IPS-18a (cell line): ENCODE results near the gene DGKZ.

Source experiments
- H3K27ac ChIP-seq: one replicate; pipeline ENCODE4 v1.5.1; 2013; ENCODE audit warnings: low read length
- H3K27me3 ChIP-seq: one replicate; pipeline ENCODE4 v1.6.1; 2013; ENCODE audit warnings: mild to moderate bottlenecking, low read length; ENCODE audit not compliant: control insufficient read depth, insufficient read depth
- H3K36me3 ChIP-seq: one replicate; pipeline ENCODE4 v1.6.1; 2013; ENCODE audit warnings: low read depth, low read length; ENCODE audit not compliant: control insufficient read depth
- H3K4me1 ChIP-seq: one replicate; pipeline ENCODE4 v1.6.1; 2013; ENCODE audit warnings: low read depth, low read length; ENCODE audit not compliant: control insufficient read depth
- H3K4me3 ChIP-seq: one replicate; pipeline ENCODE4 v1.5.1; 2013; ENCODE audit warnings: low read length
- H3K9ac ChIP-seq: one replicate; pipeline ENCODE4 v1.6.1; 2013; ENCODE audit warnings: mild to moderate bottlenecking, low read length, moderate library complexity
- H3K9me3 ChIP-seq: one replicate; pipeline ENCODE4 v1.6.1; 2013; ENCODE audit warnings: low read depth, low read length; ENCODE audit not compliant: control insufficient read depth

Gene DGKZ

GRCh38 chr11:46388619-46389449, 41.6 kb downstream of the DGKZ start:
- Histone ChIP-seq H3K4me1 (peaks cover 15% of the 10 kb centered on the region), H3K27ac (no peak overlapping the region), H3K9ac (no peak overlapping the region), H3K27me3 (peaks cover 62% of the 10 kb centered on the region), H3K36me3 (peaks cover 3% of the 10 kb centered on the region), H3K4me3 (peak overlapping the region; percentile 53), H3K9me3 (no peaks in the 10 kb centered on the region)

GRCh38 chr11:46389450-46390330, 42.4 kb downstream of the DGKZ start:
- H3K36me3 ChIP-seq, result no peaks in the 10 kb centered on the region
- H3K9ac ChIP-seq, result no peak overlapping the region
- no peak overlapping the region for H3K27ac ChIP-seq
- peaks cover 67% of the 10 kb centered on the region for H3K27me3 ChIP-seq
- peak overlapping the region; percentile 53 for H3K4me3 ChIP-seq
- no peaks in the 10 kb centered on the region for H3K9me3 ChIP-seq
- peaks cover 15% of the 10 kb centered on the region for H3K4me1 ChIP-seq

- peak overlapping the region; percentile 53 for H3K4me3 ChIP-seq
- no peaks in the 10 kb centered on the region for H3K9me3 ChIP-seq
- H3K4me1 ChIP-seq, result peaks cover 15% of the 10 kb centered on the region
- peaks cover 67% of the 10 kb centered on the region for H3K27me3 ChIP-seq
- no peaks in the 10 kb centered on the region for H3K36me3 ChIP-seq
- H3K27ac ChIP-seq, result no peak overlapping the region
- H3K9ac ChIP-seq, result no peak overlapping the region
Measured at GRCh38 chr11:46390331-46391171, 43.3 kb downstream of the DGKZ start.

- Histone ChIP-seq H3K9ac (no peak overlapping the region), H3K27me3 (peaks cover 67% of the 10 kb centered on the region), H3K4me3 (peak overlapping the region; percentile 33)
Measured at GRCh38 chr11:46391186-46391577, 43.9 kb downstream of the DGKZ start.

GRCh38 chr11:46391578-46392420, 44.5 kb downstream of the DGKZ start, which contains the start of gene CHRM4:
CHRM4 (minus strand) TSS chr11:46391776; CDS start chr11:46386557, 5,219 bp downstream.
- Histone ChIP-seq H3K4me1 (peaks cover 15% of the 10 kb centered on the region), H3K27ac (no peak within 1 kb of the TSS), H3K9ac (no peak within 1 kb of the TSS), H3K9me3 (no peaks in the 10 kb centered on the region), H3K27me3 (peaks cover 67% of the 10 kb centered on the region), H3K4me3 (peak within 1 kb of the TSS; percentile 63), H3K36me3 (no peaks in the 10 kb centered on the region)

More at GRCh38 chr11:46391186-46391577, 43.9 kb downstream of the DGKZ start:
- no peak overlapping the region for H3K27ac ChIP-seq
- peaks cover 15% of the 10 kb centered on the region for H3K4me1 ChIP-seq
- no peaks in the 10 kb centered on the region for H3K9me3 ChIP-seq
- H3K36me3 ChIP-seq, result no peaks in the 10 kb centered on the region

GRCh38 chr11:46392421-46393230, 45.4 kb downstream of the DGKZ start:
- no peak overlapping the region for H3K9ac ChIP-seq
- H3K36me3 ChIP-seq, result peaks cover 6% of the 10 kb centered on the region
- peak overlapping the region; percentile 63 for H3K4me3 ChIP-seq
- H3K4me1 ChIP-seq, result peaks cover 15% of the 10 kb centered on the region
- H3K9me3 ChIP-seq, result no peaks in the 10 kb centered on the region
- H3K27me3 ChIP-seq, result peaks cover 59% of the 10 kb centered on the region
- H3K27ac ChIP-seq, result no peak overlapping the region

GRCh38 chr11:46393231-46393616, 46.0 kb downstream of the DGKZ start:
- peaks cover 53% of the 10 kb centered on the region for H3K27me3 ChIP-seq
- peaks cover 6% of the 10 kb centered on the region for H3K36me3 ChIP-seq
- H3K9ac ChIP-seq, result no peak overlapping the region
- peaks cover 15% of the 10 kb centered on the region for H3K4me1 ChIP-seq
- no peaks in the 10 kb centered on the region for H3K9me3 ChIP-seq
- H3K4me3 ChIP-seq, result peak overlapping the region; percentile 63
- no peak overlapping the region for H3K27ac ChIP-seq

GRCh38 chr11:46393759-46394158, 46.5 kb downstream of the DGKZ start:
- Histone ChIP-seq H3K9me3 (no peaks in the 10 kb centered on the region), H3K4me3 (no peak overlapping the region), H3K4me1 (peaks cover 9% of the 10 kb centered on the region), H3K27me3 (peaks cover 47% of the 10 kb centered on the region), H3K27ac (no peak overlapping the region), H3K9ac (no peak overlapping the region), H3K36me3 (peaks cover 6% of the 10 kb centered on the region)

- Histone ChIP-seq H3K36me3 (peaks cover 6% of the 10 kb centered on the region), H3K27me3 (peaks cover 16% of the 10 kb centered on the region), H3K9ac (no peak overlapping the region), H3K27ac (no peak overlapping the region), H3K4me1 (no peaks in the 10 kb centered on the region), H3K9me3 (no peaks in the 10 kb centered on the region), H3K4me3 (no peak overlapping the region)
Measured at GRCh38 chr11:46397526-46397925, 50.3 kb downstream of the DGKZ start.
